H1 (cell line): ENCODE data around the gene DBH. TPM values are rescaled to one million over a fixed set of nuclear protein-coding genes. Genes with fewer than 3 reads are reported as not detected.

Experiments
- CTCF ChIA-PET: fragments of 300-600 bp; sonication (Branson Sonifier 250); formaldehyde crosslinking; loops from one replicate; lab custom pipeline; 2021; ENCODE audit not compliant: partially characterized antibody; lab: Charles Lee
- POLR2A ChIA-PET: fragments of 300-600 bp; sonication (Branson Sonifier 250); formaldehyde crosslinking; loops from one replicate; lab custom pipeline; 2021; ENCODE audit warnings: inconsistent platforms; ENCODE audit not compliant: partially characterized antibody; lab: Charles Lee
- DNase-seq, 2 experiments: peaks; one replicate each; pipeline versions ENCODE4 v3.0.0 to v3.0.0-alpha.2; 2010 to 2022; ENCODE audit warnings: low spot score in 2 of 2, low read depth in 1 of 2, mixed read lengths in 1 of 2
- FAIRE-seq: peaks from 2 replicates; lab custom pipeline; 2011; peaks lifted over from hg19 to GRCh38; lab: Jason Lieb, UNC
- H2AFZ ChIP-seq: 2 replicates; pipeline ENCODE4 v1.8.1; 2012; ENCODE audit warnings: low read length, inconsistent platforms
- H2AK5ac ChIP-seq: 2 replicates; pipeline ENCODE4 v1.6.1; 2013; ENCODE audit warnings: low read depth, low read length
- H2BK120ac ChIP-seq: replicated peaks from 2 replicates; pipeline ENCODE3; 2013; ENCODE audit warnings: low read depth, low read length, inconsistent platforms
- H2BK12ac ChIP-seq: 2 replicates; pipeline ENCODE4 v1.6.1; 2013; ENCODE audit warnings: low read depth, low read length
- H2BK15ac ChIP-seq: 2 replicates; pipeline ENCODE4 v1.6.1; 2013; ENCODE audit warnings: low read length
- H2BK20ac ChIP-seq: 2 replicates; pipeline ENCODE4 v1.6.1; 2013; ENCODE audit warnings: low read length
- H2BK5ac ChIP-seq: 2 replicates; pipeline ENCODE4 v1.6.1; 2013; ENCODE audit warnings: low read depth, low read length
- H3K14ac ChIP-seq: 2 replicates; pipeline ENCODE4 v1.6.1; 2013; ENCODE audit warnings: inconsistent platforms; ENCODE audit not compliant: insufficient read length
- H3K18ac ChIP-seq: 2 replicates; pipeline ENCODE4 v1.6.1; 2013; ENCODE audit warnings: low read length; ENCODE audit errors: extremely low read depth
- H3K23ac ChIP-seq: 2 replicates; pipeline ENCODE4 v1.6.1; 2013; ENCODE audit warnings: inconsistent platforms; ENCODE audit not compliant: insufficient read length
- H3K23me2 ChIP-seq: 2 replicates; pipeline ENCODE4 v1.6.1; 2013; ENCODE audit warnings: low read depth, low read length
- H3K27ac ChIP-seq: 2 replicates; pipeline ENCODE4 v1.6.1; 2011; ENCODE audit warnings: low read depth, low read length, inconsistent platforms
- H3K27me3 ChIP-seq, 4 experiments: replicated peaks in 1 of 4; 1 replicate in 1 of 4; 2 replicates in 3 of 4; pipeline versions ENCODE4 v1.6.1 to v1.8.1; 2011 to 2013; ENCODE audit warnings: low read length in 3 of 4, mild to moderate bottlenecking in 3 of 4, inconsistent platforms in 2 of 4, mixed read lengths in 2 of 4, moderate library complexity in 1 of 4; ENCODE audit not compliant: control insufficient read depth in 3 of 4, insufficient read depth in 3 of 4; ENCODE audit errors: extremely low read depth in 1 of 4
- H3K36me3 ChIP-seq, 4 experiments: 2 replicates each; pipeline versions ENCODE4 v1.6.1 to v1.8.1; 2011 to 2013; ENCODE audit warnings: mild to moderate bottlenecking in 4 of 4, low read length in 3 of 4, moderate library complexity in 2 of 4, control low read depth in 1 of 4, inconsistent platforms in 1 of 4; ENCODE audit not compliant: insufficient read depth in 4 of 4, control insufficient read depth in 2 of 4
- H3K4ac ChIP-seq: replicated peaks from 2 replicates; pipeline ENCODE3; 2013; ENCODE audit warnings: low read length, low read depth, mixed read lengths, inconsistent platforms; ENCODE audit not compliant: insufficient read length
- H3K4me1 ChIP-seq, 4 experiments: replicated peaks in 1 of 4; 1 replicate in 1 of 4; 2 replicates in 3 of 4; pipeline versions ENCODE4 v1.6.1 to v1.8.1; 2011 to 2013; ENCODE audit warnings: low read length in 3 of 4, inconsistent platforms in 2 of 4, mixed read lengths in 1 of 4; ENCODE audit not compliant: insufficient read depth in 4 of 4, control insufficient read depth in 3 of 4
- H3K4me2 ChIP-seq, 2 experiments: 2 replicates each; pipeline versions ENCODE4 v1.6.1 to v1.8.1; 2011 to 2013; ENCODE audit warnings: low read depth in 2 of 2, low read length in 2 of 2, control low read depth in 1 of 2, inconsistent platforms in 1 of 2, mild to moderate bottlenecking in 1 of 2; ENCODE audit not compliant: insufficient read depth in 1 of 2
- H3K4me3 ChIP-seq, 4 experiments: fragments of 200-600, 300-600 bp in 1 of 4; sonication (generic), shearing (Covaris generic), sonication (Bioruptor Twin) in 1 of 4; 2 replicates each; pipeline versions ENCODE4 v1.5.1 to v1.8.1; 2011 to 2016; ENCODE audit warnings: low read length in 4 of 4, low read depth in 3 of 4, control low read depth in 2 of 4, inconsistent platforms in 2 of 4, mild to moderate bottlenecking in 2 of 4, mixed read lengths in 1 of 4, moderate library complexity in 1 of 4; ENCODE audit not compliant: insufficient read depth in 2 of 4; ENCODE audit errors: extremely low read depth in 1 of 4
- H3K56ac ChIP-seq: replicated peaks from 2 replicates; pipeline ENCODE3; 2013; ENCODE audit warnings: low read depth, mild to moderate bottlenecking, mixed read lengths, low read length, inconsistent platforms; ENCODE audit not compliant: insufficient read length
- H3K79me1 ChIP-seq: 2 replicates; pipeline ENCODE4 v1.6.1; 2013; ENCODE audit warnings: low read depth, low read length, control low read depth
- H3K79me2 ChIP-seq, 2 experiments: 2 replicates each; pipeline versions ENCODE4 v1.6.1 to v1.8.1; 2012 to 2013; ENCODE audit warnings: low read length in 2 of 2, mild to moderate bottlenecking in 2 of 2, inconsistent platforms in 1 of 2; ENCODE audit not compliant: insufficient read depth in 2 of 2, control insufficient read depth in 1 of 2
- H3K9ac ChIP-seq, 4 experiments: replicated peaks in 1 of 4; 1 replicate in 1 of 4; 2 replicates in 3 of 4; pipeline versions ENCODE4 v1.6.1 to v1.8.1; 2011 to 2013; ENCODE audit warnings: low read depth in 3 of 4, low read length in 3 of 4, control low read depth in 2 of 4, mild to moderate bottlenecking in 2 of 4, moderate library complexity in 2 of 4, inconsistent platforms in 1 of 4; ENCODE audit errors: extremely low read depth in 1 of 4
- H3K9me3 ChIP-seq, 2 experiments: 2 replicates each; pipeline versions ENCODE4 v1.6.1 to v1.8.1; 2012 to 2013; ENCODE audit warnings: mild to moderate bottlenecking in 2 of 2, moderate library complexity in 2 of 2, control low read depth in 1 of 2, inconsistent platforms in 1 of 2, low read depth in 1 of 2, low read length in 1 of 2, mixed read lengths in 1 of 2; ENCODE audit not compliant: insufficient read depth in 2 of 2
- H4K20me1 ChIP-seq, 2 experiments: replicated peaks in 1 of 2; 2 replicates each; pipeline versions ENCODE3 to v1.8.1; 2011 to 2013; ENCODE audit warnings: inconsistent platforms in 2 of 2, low read length in 2 of 2, mild to moderate bottlenecking in 1 of 2; ENCODE audit not compliant: insufficient read depth in 2 of 2, control insufficient read depth in 1 of 2
- H4K5ac ChIP-seq: 2 replicates; pipeline ENCODE4 v1.6.1; 2013; ENCODE audit warnings: low read length, low read depth, mixed read lengths, inconsistent platforms; ENCODE audit not compliant: insufficient read length
- H4K8ac ChIP-seq: 2 replicates; pipeline ENCODE4 v1.8.0; 2013; ENCODE audit warnings: mild to moderate bottlenecking, moderate library complexity, low read length, inconsistent platforms; ENCODE audit not compliant: insufficient read depth; ENCODE audit errors: extremely low read depth
- H4K91ac ChIP-seq: replicated peaks from 2 replicates; pipeline ENCODE3; 2013; ENCODE audit warnings: low read length, mixed read lengths, inconsistent platforms; ENCODE audit not compliant: insufficient read length
- RAD21 ChIP-seq, 2 experiments: IDR thresholded peaks in 1 of 2; conservative IDR thresholded peaks in 1 of 2; 2 replicates each; pipeline ENCODE4 v1.6.1; 2011; ENCODE audit warnings: low read depth in 2 of 2, low read length in 2 of 2, improper control_type of control experiment in 1 of 2, inconsistent platforms in 1 of 2, mild to moderate bottlenecking in 1 of 2, moderate library complexity in 1 of 2
- WGBS, 2 experiments: shearing (Covaris generic) in 1 of 2; methylation state at CpG; one replicate each; pipeline versions ENCODE4 v1.1.6 to v1.1.7; 2013 to 2015; ENCODE audit warnings: low lambda C conversion rate in 2 of 2, mixed read lengths in 2 of 2, inconsistent platforms in 1 of 2, low coverage in 1 of 2, missing lambda C conversion rate in 1 of 2; ENCODE audit not compliant: insufficient replicate concordance in 2 of 2, insufficient coverage in 1 of 2, insufficient read length in 1 of 2; ENCODE audit errors: extremely low coverage in 1 of 2, missing lambda C conversion rate in 1 of 2; 5-methylcytosine and 5-hydroxymethylcytosine counted together
- polyA plus RNA-seq, 7 experiments: library from polyadenylated mRNA; depleted of rRNA in 3 of 7; stranded (reverse) in 5 of 7; unstranded in 2 of 7; fragments of >200 nt in 5 of 7; fragments of 200-250 nt in 2 of 7; gene quantifications; 1 replicate in 5 of 7; 2 replicates in 1 of 7; 4 replicates in 1 of 7; pipeline versions ENCODE4 v1.2.1 to v1.2.3, GENCODE V29; 2011 to 2013; ENCODE audit warnings: missing spikeins in 2 of 7, mixed read lengths in 2 of 7
- total RNA-seq: library from RNA; stranded (reverse); fragmentation: NEBNext Ultra II Directional; extraction: Animal tissue kit (Norgen Biotek cat#: 25700); gene quantifications from 2 replicates; pipeline ENCODE4 v1.2.1, GENCODE V29; 2021

The DBH gene
- total and polyA plus RNA-seq, 2 of the 8 experiments (the other 6 are each of a cell fraction or from before 2014, with no cell fraction given): 0.18 TPM; not detected in 1

DNA sequence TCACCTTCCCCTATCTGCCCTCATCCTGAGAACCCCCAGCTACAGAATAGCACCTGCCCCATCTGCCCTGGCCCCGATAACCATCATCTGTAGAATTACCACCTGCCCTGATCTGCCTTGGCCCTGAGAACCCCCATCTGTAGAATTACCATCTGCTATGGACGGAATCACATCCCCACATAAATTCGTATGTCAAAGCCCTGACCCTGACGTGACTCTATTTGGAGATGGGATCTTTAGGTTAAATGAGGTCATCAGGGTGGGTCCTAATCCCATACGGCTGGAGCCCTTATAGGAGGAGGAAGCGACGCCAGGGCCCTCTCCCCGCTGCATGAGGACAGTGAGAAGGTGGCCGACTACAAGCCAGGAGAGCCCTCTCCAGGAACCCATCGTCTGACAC is 69.4 kb downstream of the DBH start:
- no peak overlapping the region for H2AK5ac ChIP-seq
- no peak overlapping the region for H2BK5ac ChIP-seq
- no peak overlapping the region for H3K23ac ChIP-seq
- peaks cover 0 to 13% (median 10%) of the 10 kb centered on the region in 4 experiments; a peak in 5 of 7 replicates for H3K4me1 ChIP-seq
- H3K36me3 ChIP-seq: no peaks in the 10 kb centered on the region
- no peak overlapping the region for H3K9ac ChIP-seq
- CTCF ChIA-PET: interaction anchor here (0.6 to 3.2 kb wide), 8 partner anchors 10 to 225 kb away, joined by 3 to 12 read pairs (median 3); partner anchors contain the start of gene ADAMTSL2
- no peaks in the 10 kb centered on the region for H3K23me2 ChIP-seq
- H3K9me3 ChIP-seq: no peaks in the 10 kb centered on the region
- 89% methylated on average over 8 of the region's 10 CpGs; no CpG with 5 or more reads in 1 of the 2 experiments for WGBS, 2 experiments
- no peak overlapping the region for H2AFZ ChIP-seq
- no peak overlapping the region for H3K27ac ChIP-seq
- FAIRE-seq (no peak), DNase-seq (no peak)
- H3K79me2 ChIP-seq: no peaks in the 10 kb centered on the region
- H3K4ac ChIP-seq: no peak overlapping the region
- H2BK12ac ChIP-seq: no peak overlapping the region
- no peak overlapping the region for H4K8ac ChIP-seq
- no peaks in the 10 kb centered on the region; a peak in 2 of 7 replicates for H3K27me3 ChIP-seq
- H4K20me1 ChIP-seq: peaks cover 0 to 1% of the 10 kb centered on the region in 2 experiments
- no peak overlapping the region for H2BK120ac ChIP-seq
- H3K4me3 ChIP-seq: no peak overlapping the region
- no peak overlapping the region for H3K56ac ChIP-seq
- H2BK15ac ChIP-seq: no peak overlapping the region
- no peak overlapping the region for H2BK20ac ChIP-seq
- H4K5ac ChIP-seq: no peak overlapping the region
- H3K14ac ChIP-seq: no peak overlapping the region
- no peak overlapping the region for H3K4me2 ChIP-seq
- no peak overlapping the region for H4K91ac ChIP-seq
- POLR2A ChIA-PET: no interaction called here
- no peaks in the 10 kb centered on the region for H3K79me1 ChIP-seq
- TF ChIP-seq RAD21 (IDR thresholded peaks at IDR 0.05 in 1 of 2, conservative IDR thresholded peaks at IDR 0.05 in 1 of 2; ENCODE audit: low read depth in 2 of 2, low read length in 2 of 2): no peak
- no peak overlapping the region for H3K18ac ChIP-seq
